Heart left ventricle (tissue), 16 donors: ENCODE data around the gene SNCAIP. TPM values are rescaled to one million over a fixed set of nuclear protein-coding genes. Genes with fewer than 3 reads are reported as not detected.
"Not testable (repeated sequence)": the region's sequence is repeated elsewhere in the genome, so short reads cannot be mapped to it uniquely, and the experiment has no call there.

Experiments
- ATAC-seq, 4 donors: fragments of 200-7000 bp; cut with Tn5 transposase; one replicate each; pipeline ENCODE4 v1.9.1; 2020 to 2022; ENCODE audit warnings: moderate library complexity in 4 of 4, mild to moderate bottlenecking in 3 of 4, moderate number of reproducible peaks in 1 of 4
- DNase-seq, 5 donors: peaks; one replicate each; pipeline ENCODE4 v3.0.0-alpha.2; 2020
- H3K27ac ChIP-seq, 12 donors: fragments of 200-600 bp; sonication (generic) in 4 of 12; one replicate each; pipeline versions ENCODE4 v1.5.0 to v1.8.0; 2016 to 2022; ENCODE audit warnings: mild to moderate bottlenecking in 2 of 12
- H3K27me3 ChIP-seq, 9 donors: fragments of 200-600 bp; sonication (generic) in 2 of 9; one replicate each; pipeline versions ENCODE4 v1.5.1 to v1.8.0; 2016 to 2022; ENCODE audit warnings: mild to moderate bottlenecking in 3 of 9
- H3K36me3 ChIP-seq, 9 donors: fragments of 200-600 bp; sonication (generic) in 2 of 9; one replicate each; pipeline versions ENCODE4 v1.5.0 to v1.8.0; 2018 to 2022; ENCODE audit warnings: mild to moderate bottlenecking in 2 of 9
- H3K4me1 ChIP-seq, 12 donors: fragments of 200-600 bp; sonication (generic) in 4 of 12; one replicate each; pipeline versions ENCODE4 v1.5.0 to v1.8.0; 2016 to 2022; ENCODE audit warnings: mild to moderate bottlenecking in 3 of 12
- H3K4me3 ChIP-seq, 12 donors: fragments of 200-600 bp; sonication (generic) in 4 of 12; one replicate each; pipeline versions ENCODE4 v1.5.0 to v1.8.0; 2017 to 2022; ENCODE audit warnings: mild to moderate bottlenecking in 9 of 12, moderate library complexity in 4 of 12
- H3K9me3 ChIP-seq, 12 donors: fragments of 200-600 bp; sonication (generic) in 4 of 12; one replicate each; pipeline versions ENCODE4 v1.5.0 to v1.8.0; 2016 to 2022; ENCODE audit warnings: mild to moderate bottlenecking in 1 of 12
- CTCF ChIP-seq, 12 donors: fragments of 200-600 bp; sonication (generic) in 4 of 12; IDR thresholded peaks; one replicate each; pipeline versions ENCODE4 v1.5.0 to v1.8.0; 2018 to 2022; ENCODE audit warnings: antibody characterized with exemption in 12 of 12, mild to moderate bottlenecking in 5 of 12
- POLR2A ChIP-seq, 2 donors: fragments of 450-650 bp; IDR thresholded peaks; one replicate each; pipeline ENCODE4 v1.6.1; 2017; ENCODE audit warnings: antibody characterized with exemption in 2 of 2, mild to moderate bottlenecking in 2 of 2, moderate library complexity in 2 of 2
- WGBS, 4 donors: extraction: QIAGEN DNeasy Blood & Tissue Kit in 2 of 4; methylation state at CpG; one replicate each; pipeline versions ENCODE4 v1.1.5 to v1.1.7; 2013 to 2018; 5-methylcytosine and 5-hydroxymethylcytosine counted together
- intact Hi-C, 10 donors: fragments of 100-400 bp; cut with DNase I; formaldehyde crosslinking; loops; one replicate each; pipeline versions ENCODE4 v1.11.1 to v1.14.2; 2022
- polyA plus RNA-seq, 2 donors: library from polyadenylated mRNA; stranded (reverse); fragments of 200-250 nt; gene quantifications; one replicate each; pipeline ENCODE4 v1.2.3, GENCODE V29; 2013
- total RNA-seq, 9 donors: library from RNA; depleted of rRNA in 2 of 9; stranded (reverse); fragments of >200 nt in 2 of 9; fragmentation: NEBNext Ultra II Directional in 3 of 9; extraction: Animal tissue kit (Norgen Biotek cat#: 25700) in 3 of 9; gene quantifications; one replicate each; pipeline versions ENCODE4 v1.1.0 to v1.2.4, GENCODE V29; 2016 to 2023
- donor health status: ischemic (EF 13 %, LVEDD 7.1; RV severe dilation, severe dysfunction).
- donor health status: healthy with polysubstance abuse.
- donor health status: DM: no; HTN: yes; CAD: no.
- donor health status: DM: no; HTN: no; CAD: no.
- donor health status: ischemic (EF 25% LVEDD 6.9; RV normal size, moderate dysfunction).
- donor health status: ischemic (EF 25% LVEDD 5.7; RV mildly dilated, moderate dysfunction).
- donor health status: healthy.
- donor health status: DM: yes; HTN: yes; CAD: no.
- donor health status: ischemic (EF 35%, LVEDD 5.7; RV mildly dilated, moderate dysfunction).
- donor health status: nonischemic (EF 11% LVEDD 7.7; RV severe dilation, severe dysfunction).
- donor health status: DM: yes; HTN: yes; CAD: no.
- donor health status: PGD.
- donor health status: ischemic (EF 29% LVEDD 5.4; RV normal size, mild dysfunction).
- donor health status: nonischemic (EF 23%, LVEDD 6.1; RV moderate dilation, normal function).

The SNCAIP gene
- total and polyA plus RNA-seq, 11 donors = 0.54 to 7.5 (median 0.94) TPM

DNA sequence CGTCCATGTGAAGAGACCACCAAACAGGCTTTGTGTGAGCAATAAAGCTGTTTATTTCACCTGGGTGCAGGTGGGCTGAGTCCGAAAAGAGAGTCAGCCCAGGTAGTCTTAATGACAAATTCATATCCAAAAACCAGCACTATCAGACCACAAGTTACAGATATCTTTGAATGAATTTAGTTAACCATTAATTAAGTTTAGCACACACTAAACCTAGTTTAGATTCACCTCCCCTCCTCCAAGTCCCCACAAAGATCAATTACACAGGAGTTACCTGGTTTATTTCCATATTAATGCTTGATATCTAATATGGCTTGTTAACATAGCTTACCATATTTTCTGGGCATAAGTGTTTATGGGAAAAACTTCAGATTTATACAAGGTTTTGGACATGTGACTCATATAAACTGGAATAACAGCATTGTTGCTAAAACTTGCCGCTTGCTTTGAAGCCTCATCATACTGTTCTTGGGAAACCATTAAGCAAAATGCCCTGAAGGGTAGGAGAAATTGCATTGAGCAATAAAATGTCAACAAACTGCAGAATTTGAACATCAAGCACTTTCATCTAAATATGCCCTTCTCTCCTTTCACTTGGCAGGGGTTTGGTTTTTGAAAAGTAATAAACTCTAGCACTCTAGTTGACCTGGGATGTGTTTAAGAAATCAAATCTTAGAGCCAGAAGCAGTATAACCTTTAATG is 166.9 kb downstream of the SNCAIP start:
- DNase-seq (no peak), ATAC-seq (no peak)
- H3K27ac ChIP-seq = no peak overlapping the region
- H3K36me3 ChIP-seq = no peaks in the 10 kb centered on the region
- H3K27me3 ChIP-seq = no peaks in the 10 kb centered on the region
- no peak overlapping the region for H3K4me3 ChIP-seq
- no peaks in the 10 kb centered on the region for H3K4me1 ChIP-seq
- H3K9me3 ChIP-seq = no peaks in the 10 kb centered on the region
- 95 to 100% (median 96%) methylated on average over 2 to 3 of the region's 3 CpGs for WGBS, 4 donors
- no peak for TF ChIP-seq POLR2A (IDR thresholded peaks at IDR 0.05)
- TF ChIP-seq CTCF (IDR thresholded peaks at IDR 0.05) = no peak
- intact Hi-C loops = no loop called here

- DNase-seq (no peak), ATAC-seq (no peak)
- no peaks in the 10 kb centered on the region for H3K36me3 ChIP-seq
- H3K4me1 ChIP-seq = no peaks in the 10 kb centered on the region
- no peaks in the 10 kb centered on the region for H3K27me3 ChIP-seq
- TF ChIP-seq CTCF (IDR thresholded peaks at IDR 0.05) (no peak), POLR2A (IDR thresholded peaks at IDR 0.05) (no peak)
- no peak overlapping the region for H3K4me3 ChIP-seq
- no peaks in the 10 kb centered on the region for H3K9me3 ChIP-seq
- intact Hi-C loops = no loop called here
- no peak overlapping the region for H3K27ac ChIP-seq
- 69 to 81% (median 73%) methylated on average over 1 of the region's 1 CpG for WGBS, 4 donors
Observed at GRCh38 chr5:122480146-122480545, 168.1 kb downstream of the SNCAIP start.

GRCh38 chr5:122484103-122484502 is 172.1 kb downstream of the SNCAIP start:
- no peak for DNase-seq

GRCh38 chr5:122485226-122485625 is 173.2 kb downstream of the SNCAIP start:
- ATAC-seq (no peak), DNase-seq (no peak)
- intact Hi-C loops = no loop called here
- Histone ChIP-seq H3K27me3 (no peaks in the 10 kb centered on the region), H3K4me1 (no peaks in the 10 kb centered on the region), H3K27ac (no peak overlapping the region), H3K4me3 (no peak overlapping the region), H3K36me3 (no peaks in the 10 kb centered on the region), H3K9me3 (no peaks in the 10 kb centered on the region)
- 94 to 98% (median 96%) methylated on average over 2 of the region's 2 CpGs for WGBS, 4 donors
- TF ChIP-seq CTCF (IDR thresholded peaks at IDR 0.05) (no peak), POLR2A (IDR thresholded peaks at IDR 0.05) (no peak)

More at GRCh38 chr5:122484103-122484502, 172.1 kb downstream of the SNCAIP start:
- TF ChIP-seq CTCF (IDR thresholded peaks at IDR 0.05) = no peak
- no peak for TF ChIP-seq POLR2A (IDR thresholded peaks at IDR 0.05)
- Histone ChIP-seq H3K4me3 (no peak overlapping the region), H3K27ac (no peak overlapping the region), H3K36me3 (no peaks in the 10 kb centered on the region), H3K27me3 (no peaks in the 10 kb centered on the region), H3K4me1 (no peaks in the 10 kb centered on the region), H3K9me3 (no peaks in the 10 kb centered on the region)
- no peak for ATAC-seq
- WGBS, 4 donors = 92 to 95% (median 92%) methylated on average over 3 of the region's 3 CpGs
- intact Hi-C loops = no loop called here

- 84 to 91% (median 88%) methylated on average over 6 of the region's 6 CpGs for WGBS, 4 donors
- H3K4me3 ChIP-seq, ATAC-seq, H3K36me3 ChIP-seq, H3K9me3 ChIP-seq, intact Hi-C loops, DNase-seq, H3K27ac ChIP-seq, H3K27me3 ChIP-seq, H3K4me1 ChIP-seq: not testable (repeated sequence)
Observed at GRCh38 chr5:122486616-122487015, 174.6 kb downstream of the SNCAIP start.
